Neuron (in vitro differentiated cells): ENCODE results near the gene TMEM135.

Experiments used
- H2AFZ ChIP-seq: one replicate; pipeline ENCODE4 v1.6.1; 2013; ENCODE audit warnings: low read depth, mild to moderate bottlenecking, inconsistent platforms, low read length, moderate library complexity
- H3K27me3 ChIP-seq: one replicate; pipeline ENCODE4 v1.6.1; 2013; ENCODE audit warnings: low read length; ENCODE audit not compliant: insufficient read depth
- H3K36me3 ChIP-seq: one replicate; pipeline ENCODE4 v1.6.1; 2013; ENCODE audit warnings: low read length; ENCODE audit not compliant: insufficient read depth
- H3K4me1 ChIP-seq: one replicate; pipeline ENCODE4 v1.6.1; 2013; ENCODE audit warnings: low read length; ENCODE audit not compliant: insufficient read depth
- H3K4me3 ChIP-seq: 2 replicates; pipeline ENCODE4 v1.5.1; 2013; ENCODE audit warnings: mild to moderate bottlenecking, low read length, moderate library complexity
- H3K9me3 ChIP-seq: one replicate; pipeline ENCODE4 v1.6.1; 2013; ENCODE audit warnings: low read length

Gene TMEM135

DNA sequence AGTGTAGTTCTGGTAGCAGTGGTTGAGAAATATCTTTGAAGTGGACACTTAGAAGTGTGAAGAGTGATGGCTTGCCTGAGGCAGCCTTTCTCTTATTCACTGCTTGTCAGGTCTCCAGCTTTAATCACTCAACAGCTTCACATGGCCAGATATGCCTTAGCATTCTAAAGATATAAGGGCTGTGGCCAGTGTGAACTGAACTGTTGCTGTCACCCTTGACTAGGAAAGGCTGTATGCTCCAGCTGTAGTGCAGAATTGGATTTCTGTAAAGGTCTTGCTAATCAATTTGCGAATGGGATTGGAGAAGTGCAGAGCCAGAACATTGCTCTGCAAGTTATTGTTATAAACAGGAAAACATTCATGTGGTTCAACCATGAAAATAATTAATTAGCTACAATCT, 266.7 kb downstream of the TMEM135 start:
- Histone ChIP-seq H2AFZ (no peak overlapping the region), H3K4me3 (no peak overlapping the region), H3K4me1 (peaks cover 6% of the 10 kb centered on the region), H3K27me3 (no peaks in the 10 kb centered on the region), H3K9me3 (no peaks in the 10 kb centered on the region), H3K36me3 (peaks cover 2% of the 10 kb centered on the region)

DNA sequence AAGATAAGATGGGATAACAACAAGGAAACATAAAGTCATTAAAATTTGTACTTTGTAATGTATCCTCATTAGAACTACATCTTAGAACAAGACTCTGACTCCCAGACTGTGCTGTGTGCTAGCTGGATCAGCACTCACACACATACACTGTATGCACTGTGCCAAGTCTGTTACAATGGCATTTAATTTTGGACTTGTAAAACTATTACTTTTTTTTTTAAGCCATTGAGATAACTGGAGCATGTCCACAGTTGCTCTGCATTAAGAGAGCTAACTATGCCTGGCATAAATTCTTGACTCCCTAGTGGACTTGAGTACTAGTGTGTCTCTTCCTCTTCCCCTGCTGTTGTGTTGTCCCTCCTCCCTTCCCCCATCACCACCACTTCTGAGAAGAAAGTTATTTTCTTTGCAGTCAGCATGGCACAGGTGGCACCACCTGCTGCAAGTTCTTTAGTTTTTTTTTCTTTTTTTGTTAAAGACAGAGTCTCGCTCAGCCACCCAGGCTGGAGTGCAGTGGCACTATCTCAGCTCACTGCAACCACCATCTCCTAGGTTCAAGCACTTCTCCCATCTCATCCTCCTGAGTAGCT, 268.6 kb downstream of the TMEM135 start:
- Histone ChIP-seq H3K9me3 (no peaks in the 10 kb centered on the region), H3K4me3 (no peak overlapping the region), H3K36me3 (peaks cover 2% of the 10 kb centered on the region), H3K4me1 (peaks cover 6% of the 10 kb centered on the region), H2AFZ (no peak overlapping the region), H3K27me3 (no peaks in the 10 kb centered on the region)

DNA sequence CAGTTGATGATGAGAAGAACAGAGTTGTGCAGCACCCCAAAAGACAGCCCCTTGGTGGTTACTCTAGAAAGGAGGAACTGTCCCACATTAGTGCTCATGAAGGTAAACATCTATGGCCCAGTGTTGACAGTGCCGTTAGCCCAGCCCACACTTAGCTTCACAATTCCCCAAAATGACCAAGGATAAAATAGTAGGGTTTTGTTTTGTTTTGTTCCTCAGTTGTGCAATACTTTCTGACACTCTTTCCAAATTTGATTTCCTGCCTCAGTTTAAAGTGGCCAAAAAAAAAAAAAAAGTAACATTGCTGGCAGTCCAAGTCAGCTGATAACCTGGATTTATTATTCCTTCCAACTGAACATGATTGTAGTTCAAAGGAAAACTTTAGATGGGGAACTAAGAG, 269.4 kb downstream of the TMEM135 start:
- Histone ChIP-seq H2AFZ (no peak overlapping the region), H3K4me3 (no peak overlapping the region), H3K36me3 (peaks cover 2% of the 10 kb centered on the region), H3K9me3 (no peaks in the 10 kb centered on the region), H3K4me1 (peaks cover 5% of the 10 kb centered on the region), H3K27me3 (no peaks in the 10 kb centered on the region)

DNA sequence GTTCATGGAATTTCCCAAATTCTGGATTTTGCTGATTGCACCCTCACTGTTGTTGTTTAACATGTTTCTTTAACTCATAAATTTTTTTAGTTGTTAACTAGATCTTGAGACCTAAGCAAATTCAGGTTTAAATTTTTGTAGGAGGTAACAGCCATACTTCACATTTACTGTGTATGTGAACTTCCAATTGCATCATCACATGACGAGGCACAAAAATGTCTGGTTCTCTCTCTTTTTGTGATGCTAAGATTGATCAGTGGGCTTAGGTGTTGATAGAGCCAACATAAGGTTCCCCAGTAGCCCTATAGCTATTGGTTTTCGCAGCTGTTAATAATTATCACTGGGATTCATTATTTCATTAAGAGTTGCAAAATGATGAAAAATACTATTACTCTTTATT, 277.5 kb downstream of the TMEM135 start:
- no peaks in the 10 kb centered on the region for H3K36me3 ChIP-seq
- no peak overlapping the region for H2AFZ ChIP-seq
- H3K4me1 ChIP-seq: no peaks in the 10 kb centered on the region
- no peaks in the 10 kb centered on the region for H3K27me3 ChIP-seq
- H3K9me3 ChIP-seq: no peaks in the 10 kb centered on the region
- H3K4me3 ChIP-seq: no peak overlapping the region

DNA sequence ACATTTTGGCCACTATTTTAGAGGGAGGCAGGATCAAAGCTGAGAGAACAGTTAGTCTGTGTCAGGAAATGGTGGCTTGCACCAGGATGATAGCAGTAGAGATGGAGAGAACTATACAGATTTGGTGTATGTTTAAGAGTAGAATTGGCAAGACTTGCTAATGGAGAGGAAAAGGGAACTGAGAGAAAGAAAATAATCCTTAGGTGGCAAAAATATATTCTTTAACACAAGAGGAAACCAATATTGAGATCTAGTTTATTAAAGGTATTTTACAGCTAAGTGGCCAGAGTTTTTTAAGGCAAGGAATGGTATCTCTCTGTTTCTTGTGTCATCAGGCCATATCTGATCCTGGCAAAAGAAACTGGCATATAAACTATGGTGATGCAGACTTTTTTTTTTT, 278.8 kb downstream of the TMEM135 start:
- no peaks in the 10 kb centered on the region for H3K4me1 ChIP-seq
- no peaks in the 10 kb centered on the region for H3K9me3 ChIP-seq
- no peaks in the 10 kb centered on the region for H3K36me3 ChIP-seq
- no peak overlapping the region for H3K4me3 ChIP-seq
- no peak overlapping the region for H2AFZ ChIP-seq
- no peaks in the 10 kb centered on the region for H3K27me3 ChIP-seq

DNA sequence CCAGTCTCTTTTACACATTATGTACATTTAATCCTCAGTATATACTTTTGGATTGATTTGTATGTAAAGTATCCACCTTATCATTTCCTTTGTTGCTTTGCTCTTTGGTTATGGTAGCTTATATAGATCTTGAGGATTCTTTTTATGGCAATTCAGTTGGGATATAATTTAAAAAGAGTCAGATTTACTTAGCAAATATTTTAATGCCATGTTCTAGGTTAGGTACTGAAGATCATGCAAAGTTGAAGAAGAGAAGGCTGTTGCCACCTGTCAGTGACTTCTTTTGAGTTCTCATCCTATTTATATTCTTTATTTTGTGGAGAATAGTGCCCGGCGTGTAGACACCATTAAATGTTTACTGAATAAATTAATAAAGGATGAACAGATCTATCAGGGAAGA, 279.7 kb downstream of the TMEM135 start:
- H3K36me3 ChIP-seq: no peaks in the 10 kb centered on the region
- H3K4me1 ChIP-seq: no peaks in the 10 kb centered on the region
- H2AFZ ChIP-seq: no peak overlapping the region
- H3K4me3 ChIP-seq: no peak overlapping the region
- no peaks in the 10 kb centered on the region for H3K9me3 ChIP-seq
- no peaks in the 10 kb centered on the region for H3K27me3 ChIP-seq

DNA sequence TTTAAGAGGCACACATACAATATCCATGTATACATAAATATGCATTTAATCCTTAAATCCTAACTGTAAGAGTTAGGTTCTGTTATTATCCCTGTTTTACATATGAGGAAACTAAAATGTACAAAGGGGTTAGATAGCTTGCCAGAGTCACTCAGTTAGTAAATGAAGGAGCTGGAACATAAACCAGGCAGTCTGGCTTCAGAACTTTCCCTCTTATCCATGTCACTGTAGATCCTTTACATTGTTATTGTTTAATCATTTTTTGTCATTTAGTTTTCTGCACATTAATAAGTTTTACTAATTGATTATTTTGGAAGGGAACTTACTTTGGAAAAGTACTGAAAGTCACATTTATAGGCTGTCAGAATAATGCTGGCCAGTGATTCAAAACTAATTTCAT, 282.4 kb downstream of the TMEM135 start:
- H3K9me3 ChIP-seq: no peaks in the 10 kb centered on the region
- H3K4me3 ChIP-seq: no peak overlapping the region
- no peaks in the 10 kb centered on the region for H3K27me3 ChIP-seq
- H3K4me1 ChIP-seq: no peaks in the 10 kb centered on the region
- no peaks in the 10 kb centered on the region for H3K36me3 ChIP-seq
- no peak overlapping the region for H2AFZ ChIP-seq

DNA sequence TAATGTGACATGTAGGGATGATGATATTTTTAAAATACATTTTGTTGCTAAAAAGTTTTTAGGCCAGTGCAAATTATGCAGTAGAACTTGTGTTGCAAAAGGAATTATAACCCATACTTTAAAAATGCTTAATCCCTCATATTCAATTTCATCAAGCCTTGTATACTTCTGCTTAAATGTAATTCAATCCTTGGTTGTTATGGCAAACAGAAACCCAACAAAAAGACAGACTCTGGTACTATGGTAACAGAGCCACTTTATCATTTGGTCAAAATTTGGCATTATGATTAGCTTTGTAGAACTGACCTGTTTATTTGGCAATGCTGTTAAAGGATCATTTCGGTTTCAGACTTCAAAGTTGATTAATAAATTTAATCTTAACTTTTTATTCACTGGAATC, 284.8 kb downstream of the TMEM135 start:
- no peak overlapping the region for H3K4me3 ChIP-seq
- H3K27me3 ChIP-seq: no peaks in the 10 kb centered on the region
- no peaks in the 10 kb centered on the region for H3K4me1 ChIP-seq
- H2AFZ ChIP-seq: no peak overlapping the region
- H3K36me3 ChIP-seq: no peaks in the 10 kb centered on the region
- H3K9me3 ChIP-seq: no peaks in the 10 kb centered on the region

DNA sequence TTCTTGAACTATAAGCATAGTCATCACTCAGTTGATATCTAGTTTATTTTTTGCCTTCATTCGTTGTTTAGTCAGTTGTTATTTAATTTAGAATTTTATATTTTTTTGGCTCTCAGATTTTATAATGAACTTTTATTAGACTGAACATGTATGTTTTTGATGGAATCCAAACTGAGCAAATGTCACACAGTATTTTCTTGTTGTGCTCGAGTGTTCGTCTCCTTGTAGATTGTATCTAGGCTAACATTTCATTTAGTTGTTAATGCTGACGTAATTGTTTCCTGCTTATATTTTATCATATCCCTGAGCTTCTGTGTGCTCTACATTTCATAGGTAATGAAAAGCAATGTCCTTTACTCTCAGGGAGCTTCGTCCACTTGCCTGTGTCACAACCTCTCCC, 286.2 kb downstream of the TMEM135 start:
- Histone ChIP-seq H3K9me3 (no peaks in the 10 kb centered on the region), H3K4me1 (no peaks in the 10 kb centered on the region), H3K4me3 (no peak overlapping the region), H3K27me3 (no peaks in the 10 kb centered on the region), H2AFZ (no peak overlapping the region), H3K36me3 (no peaks in the 10 kb centered on the region)

DNA sequence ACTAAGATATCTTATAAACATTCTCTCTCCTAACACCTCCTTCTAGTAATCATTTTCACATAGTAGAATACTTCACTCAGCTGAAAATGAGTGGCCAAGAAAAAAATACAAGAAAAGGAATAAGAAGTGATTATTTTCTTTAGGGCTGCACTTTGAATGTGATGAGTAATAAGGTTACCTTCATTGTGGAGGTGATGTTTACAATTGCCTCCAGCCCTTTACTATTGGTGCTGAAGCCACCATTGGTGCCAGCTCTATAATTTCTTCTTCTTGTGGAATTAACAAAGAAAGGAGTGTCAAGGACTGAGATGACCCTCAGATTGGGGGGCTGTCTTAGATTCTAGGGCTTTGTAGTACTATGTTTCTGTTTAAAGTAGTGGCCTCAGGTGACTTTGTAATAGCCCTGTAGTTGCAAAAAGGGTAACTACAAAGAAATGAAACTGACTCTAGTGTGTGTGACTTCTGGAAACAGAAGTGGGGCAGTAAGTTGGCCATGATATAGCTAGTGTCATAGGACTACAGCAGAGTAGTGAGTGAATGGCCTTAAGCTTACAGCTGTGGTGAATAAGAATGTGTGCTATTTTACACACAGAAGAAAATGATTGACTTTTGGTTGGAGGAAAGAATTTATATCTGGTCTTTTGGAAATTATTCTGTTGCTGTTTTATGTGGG, 287.2 kb downstream of the TMEM135 start:
- no peak overlapping the region for H2AFZ ChIP-seq
- no peaks in the 10 kb centered on the region for H3K36me3 ChIP-seq

DNA sequence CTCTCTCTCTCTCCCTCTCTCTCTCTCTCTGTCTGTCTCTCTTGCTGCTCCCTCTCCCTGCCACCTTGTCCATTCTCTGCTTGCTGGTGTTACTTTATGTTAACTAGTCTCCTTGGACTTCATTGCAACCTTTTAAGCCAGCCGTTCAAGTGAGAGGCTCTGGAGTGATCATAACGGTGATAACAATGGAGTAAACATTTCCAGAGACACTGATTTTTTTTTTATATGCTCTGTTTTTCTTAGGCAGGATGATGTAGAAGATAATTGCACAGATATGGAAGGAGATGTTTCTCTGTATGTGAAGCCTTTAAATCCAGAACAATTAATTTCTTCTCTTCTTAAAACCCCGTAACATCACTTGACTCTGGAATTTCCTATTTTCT, 287.7 kb downstream of the TMEM135 start:
- no peaks in the 10 kb centered on the region for H3K36me3 ChIP-seq
- H3K27me3 ChIP-seq: no peaks in the 10 kb centered on the region
- no peaks in the 10 kb centered on the region for H3K4me1 ChIP-seq
- no peak overlapping the region for H3K4me3 ChIP-seq
- no peak overlapping the region for H2AFZ ChIP-seq
- H3K9me3 ChIP-seq: no peaks in the 10 kb centered on the region

More for the DNA sequence above, 287.2 kb downstream of the TMEM135 start:
- Histone ChIP-seq H3K27me3 (no peaks in the 10 kb centered on the region), H3K4me1 (no peaks in the 10 kb centered on the region), H3K9me3 (no peaks in the 10 kb centered on the region), H3K4me3 (no peak overlapping the region)

DNA sequence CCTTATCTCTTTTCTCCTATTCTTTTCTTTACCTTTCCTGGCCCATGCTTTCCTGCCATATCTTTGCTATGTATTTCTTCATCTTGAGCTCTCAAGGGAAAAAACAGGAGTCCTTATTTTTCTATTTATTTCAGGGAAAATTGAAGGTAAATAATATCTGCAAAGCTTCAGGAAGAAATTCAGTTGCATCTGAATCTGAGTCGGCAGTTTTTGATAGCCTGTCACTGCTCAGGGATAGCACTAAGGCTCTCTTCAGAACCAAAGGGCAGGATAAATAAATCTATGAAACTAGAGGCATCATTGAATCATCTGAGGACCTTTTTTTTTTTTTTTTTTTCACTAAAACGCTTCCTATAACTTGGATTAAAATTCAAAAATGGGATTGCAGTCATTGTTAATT, 288.9 kb downstream of the TMEM135 start:
- Histone ChIP-seq H3K9me3 (no peaks in the 10 kb centered on the region), H3K4me3 (no peak overlapping the region), H2AFZ (no peak overlapping the region), H3K4me1 (no peaks in the 10 kb centered on the region), H3K36me3 (no peaks in the 10 kb centered on the region), H3K27me3 (no peaks in the 10 kb centered on the region)

DNA sequence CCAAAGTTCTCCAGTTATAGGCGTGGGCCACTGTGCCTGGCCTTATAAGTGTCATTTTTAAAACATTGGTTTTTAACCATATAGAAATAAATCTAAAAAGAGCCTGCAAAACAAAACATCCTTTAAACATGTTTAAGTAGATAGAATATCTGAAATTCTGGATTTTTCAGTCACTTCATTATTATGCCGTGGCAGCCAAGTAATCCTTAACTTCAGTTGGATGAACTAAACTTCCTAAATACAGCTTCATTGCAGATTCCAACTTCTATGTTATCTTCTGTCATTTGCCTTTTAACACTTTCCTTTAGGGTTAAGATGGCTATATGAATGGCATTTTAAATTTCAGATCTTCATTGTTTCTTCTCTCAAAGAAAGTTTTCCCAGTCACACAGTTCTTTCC, 291.4 kb downstream of the TMEM135 start:
- Histone ChIP-seq H3K36me3 (no peaks in the 10 kb centered on the region), H3K27me3 (no peaks in the 10 kb centered on the region), H3K4me3 (no peak overlapping the region), H2AFZ (no peak overlapping the region), H3K4me1 (no peaks in the 10 kb centered on the region), H3K9me3 (no peaks in the 10 kb centered on the region)

DNA sequence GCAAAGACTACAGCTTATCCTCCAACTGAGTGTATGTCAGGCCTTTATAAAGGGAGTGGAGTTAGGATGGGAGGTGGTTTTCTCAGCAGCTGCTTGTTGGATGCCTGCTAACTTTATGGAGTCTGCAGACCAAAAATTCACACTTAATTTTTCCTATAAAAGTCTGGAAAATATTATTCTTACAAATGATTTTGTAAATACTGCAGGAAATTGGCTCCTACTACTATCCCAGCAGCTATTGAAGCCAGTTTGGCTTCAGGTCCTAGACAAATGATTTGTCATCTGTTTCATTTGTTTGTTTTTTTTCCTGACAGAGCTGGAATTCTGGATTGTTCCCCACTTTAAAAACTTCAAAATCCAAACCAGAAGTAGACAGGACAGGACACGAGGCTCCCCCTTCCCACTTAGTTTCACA, 292.5 kb downstream of the TMEM135 start:
- H3K36me3 ChIP-seq: no peaks in the 10 kb centered on the region
- no peak overlapping the region for H2AFZ ChIP-seq
- no peaks in the 10 kb centered on the region for H3K27me3 ChIP-seq
- H3K9me3 ChIP-seq: no peaks in the 10 kb centered on the region
- H3K4me1 ChIP-seq: no peaks in the 10 kb centered on the region
- H3K4me3 ChIP-seq: no peak overlapping the region
